NCI-H187 treated with DMSO at 0.1 percent for 48 hours (cell line): ENCODE measurements around the gene RHBDF2.

Source experiments
- DNase-seq: peaks from one replicate; lab custom pipeline; 2025; lab: John Stamatoyannopoulos, UW

Gene RHBDF2

GRCh38 chr17:76438906-76439305 lies 62.3 kb downstream of the RHBDF2 start:
- no peak for DNase-seq

GRCh38 chr17:76437467-76438402 lies 63.5 kb downstream of the RHBDF2 start:
- DNase-seq, result no peak

GRCh38 chr17:76435751-76436150 lies 65.5 kb downstream of the RHBDF2 start:
- DNase-seq, result no peak

- DNase-seq, result no peak
Observed at GRCh38 chr17:76434870-76435269, 66.4 kb downstream of the RHBDF2 start.

GRCh38 chr17:76433693-76434092 lies 67.5 kb downstream of the RHBDF2 start:
- DNase-seq, result no peak

- no peak for DNase-seq
Observed at GRCh38 chr17:76432712-76433336, 68.4 kb downstream of the RHBDF2 start.

GRCh38 chr17:76432004-76432403 lies 69.2 kb downstream of the RHBDF2 start:
- DNase-seq, result no peak

- no peak for DNase-seq
Observed at GRCh38 chr17:76431509-76431908, 69.7 kb downstream of the RHBDF2 start.

- no peak for DNase-seq
Observed at GRCh38 chr17:76428511-76428910, 72.7 kb downstream of the RHBDF2 start.

GRCh38 chr17:76427501-76428231 lies 73.6 kb downstream of the RHBDF2 start:
- DNase-seq, result no peak

- no peak for DNase-seq
Observed at GRCh38 chr17:76426853-76427252, 74.4 kb downstream of the RHBDF2 start.

- DNase-seq, result no peak
Observed at GRCh38 chr17:76422860-76423259, 78.4 kb downstream of the RHBDF2 start.

GRCh38 chr17:76422406-76422805 lies 78.8 kb downstream of the RHBDF2 start:
- DNase-seq, result no peak

GRCh38 chr17:76421044-76421407 lies 80.2 kb downstream of the RHBDF2 start:
- DNase-seq, result no peak
